ENCODE results near the gene GSE1. TPM values are rescaled to one million over a fixed set of nuclear protein-coding genes. Genes with fewer than 3 reads are reported as not detected.

The GSE1 gene
- total and polyA plus RNA-seq, 9 of the 15 experiments (the other 6 are each of a cell fraction or from before 2014, with no cell fraction given): 12.2 to 244 (median 57.9) TPM

DNA sequence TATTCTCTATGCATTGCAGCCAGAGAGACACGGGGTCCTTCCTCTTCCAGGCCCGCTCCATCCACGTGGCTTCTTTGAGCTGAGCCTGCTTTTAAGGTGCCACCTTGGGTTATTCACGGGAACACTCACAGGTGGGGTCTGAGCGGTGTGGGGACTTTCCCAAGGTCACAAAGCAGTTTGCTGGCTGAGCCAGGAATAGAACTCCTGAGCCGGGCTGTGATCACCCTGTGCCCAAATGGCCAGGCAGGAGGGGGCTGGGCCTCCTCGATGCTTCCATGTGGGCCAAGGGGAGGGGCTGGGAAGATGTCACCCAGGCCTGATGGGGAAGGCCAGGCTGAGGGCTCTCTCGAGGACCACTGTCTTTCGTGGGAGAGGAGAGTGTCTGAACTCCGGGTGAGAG lies 13.0 kb upstream of the GSE1 start:
- in situ Hi-C loops (cut with MboI): no loop called here
- FAIRE-seq: no peak
- intact Hi-C loops (cut with micrococcal nuclease): no loop called here
- Histone ChIP-seq H3K36me3 (ENCODE audit: control insufficient read depth, insufficient read depth, low read length) (peaks cover 64% of the 10 kb centered on the region), H3K9ac (ENCODE audit: insufficient read depth in 1 of 2, low read depth in 2 of 2, low read length in 2 of 2) (peak overlapping the region in 1 of 2 experiments; percentile 84; a peak in 3 of 4 replicates), H3K4me2 (ENCODE audit: insufficient read depth, low read length) (peak overlapping the region; percentile 14; the same call in 1 of the 2 replicates), H4K20me1 (replicated peaks; ENCODE audit: control insufficient read depth, insufficient read depth, low read length) (peaks cover 76% of the 10 kb centered on the region), H3K27ac (ENCODE audit: extremely low read depth, low read depth, low read length) (peak overlapping the region; percentile 76; the same call in 2 of the 3 replicates), H2AFZ (ENCODE audit: low read depth, low read length) (no peak overlapping the region), H3K9me3 (replicated peaks; ENCODE audit: control insufficient read depth, insufficient read depth, low read depth, low read length) (peaks cover 2% of the 10 kb centered on the region; the same call in 1 of the 2 replicates), H3K4me3 (no peak overlapping the region), H3K79me2 (ENCODE audit: control insufficient read depth, insufficient read depth, low read length) (peaks cover 96% of the 10 kb centered on the region), H3K27me3 (ENCODE audit: control insufficient read depth in 2 of 2, insufficient read depth in 2 of 2, low read length in 2 of 2) (no peaks in the 10 kb centered on the region), H3K9me1 (ENCODE audit: control insufficient read depth, insufficient read depth, low read length) (peaks cover 22% of the 10 kb centered on the region), H3K4me1 (replicated peaks in 1 of 2; ENCODE audit: control insufficient read depth in 2 of 2, insufficient read depth in 2 of 2, low read length in 2 of 2) (peaks cover 57 to 60% of the 10 kb centered on the region in 2 experiments)
- no peak for DNase-seq (ENCODE audit: extremely low read depth in 1 of 4, low spot score in 3 of 4)
- no TSS peak for BruUV-seq (replicated peaks)
- CTCF ChIA-PET (ENCODE audit: low intra/inter-chr PET ratio): no interaction called here
- peak; percentile 3; the same call in 1 of the 3 replicates for ATAC-seq
- TF ChIP-seq PRMT5 (CRISPR knock-in tag; IDR thresholded peaks at IDR 0.05) (no peak), RBM22 (IDR thresholded peaks at IDR 0.05; ENCODE audit: low read depth, low read length, poor library complexity, severe bottlenecking) (peak; percentile 32)
- TF ChIP-seq, protein P1, sequence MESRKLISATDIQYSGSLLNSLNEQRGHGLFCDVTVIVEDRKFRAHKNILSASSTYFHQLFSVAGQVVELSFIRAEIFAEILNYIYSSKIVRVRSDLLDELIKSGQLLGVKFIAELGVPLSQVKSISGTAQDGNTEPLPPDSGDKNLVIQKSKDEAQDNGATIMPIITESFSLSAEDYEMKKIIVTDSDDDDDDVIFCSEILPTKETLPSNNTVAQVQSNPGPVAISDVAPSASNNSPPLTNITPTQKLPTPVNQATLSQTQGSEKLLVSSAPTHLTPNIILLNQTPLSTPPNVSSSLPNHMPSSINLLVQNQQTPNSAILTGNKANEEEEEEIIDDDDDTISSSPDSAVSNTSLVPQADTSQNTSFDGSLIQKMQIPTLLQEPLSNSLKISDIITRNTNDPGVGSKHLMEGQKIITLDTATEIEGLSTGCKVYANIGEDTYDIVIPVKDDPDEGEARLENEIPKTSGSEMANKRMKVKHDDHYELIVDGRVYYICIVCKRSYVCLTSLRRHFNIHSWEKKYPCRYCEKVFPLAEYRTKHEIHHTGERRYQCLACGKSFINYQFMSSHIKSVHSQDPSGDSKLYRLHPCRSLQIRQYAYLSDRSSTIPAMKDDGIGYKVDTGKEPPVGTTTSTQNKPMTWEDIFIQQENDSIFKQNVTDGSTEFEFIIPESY (CRISPR knock-in tag; IDR thresholded peaks at IDR 0.05): no peak
- POLR2A ChIA-PET: interaction anchor here (0.6 to 2.3 kb wide), 6 partner anchors 8 to 175 kb away, joined by 3 to 14 read pairs (median 4); partner anchors contain the start of gene GSE1
- 63% methylated on average over 10 of the region's 10 CpGs for WGBS (ENCODE audit: insufficient coverage, low coverage, missing lambda C conversion rate)
